ENCODE results near the gene SLC25A38.

- TF ChIP-seq CTCF (IDR thresholded peaks at IDR 0.05) = peak in 5 of 6 experiments; percentile 64 to 81 (median 80)
- TF ChIP-seq POLR2A (IDR thresholded peaks at IDR 0.05) = no peak
These were observed 5.1 kb upstream of the SLC25A38 start for GRCh38 chr3:39378088-39378487.

All from thyroid gland (tissue), 4 donors.